HL-60 (cell line): ENCODE measurements around the gene ABCC1.

ENCODE experiments used
- GABPA ChIP-seq: IDR thresholded peaks from 2 replicates; pipeline ENCODE4 v1.6.1; 2012; ENCODE audit warnings: low read depth
- POLR2AphosphoS5 ChIP-seq: IDR thresholded peaks from 2 replicates; pipeline ENCODE4 v1.6.1; 2012; ENCODE audit warnings: low read depth
- TF ChIP-seq, protein P1 (sequence below): IDR thresholded peaks from one replicate; pipeline ENCODE4 v1.5.1; 2011; ENCODE audit warnings: low read length, control low read depth, inconsistent platforms; ENCODE audit not compliant: insufficient read depth
- TF ChIP-seq, protein P2 (sequence below): IDR thresholded peaks from 2 replicates; pipeline ENCODE4 v1.6.1; 2012; ENCODE audit warnings: low read depth; ENCODE audit not compliant: insufficient replicate concordance

DNA sequence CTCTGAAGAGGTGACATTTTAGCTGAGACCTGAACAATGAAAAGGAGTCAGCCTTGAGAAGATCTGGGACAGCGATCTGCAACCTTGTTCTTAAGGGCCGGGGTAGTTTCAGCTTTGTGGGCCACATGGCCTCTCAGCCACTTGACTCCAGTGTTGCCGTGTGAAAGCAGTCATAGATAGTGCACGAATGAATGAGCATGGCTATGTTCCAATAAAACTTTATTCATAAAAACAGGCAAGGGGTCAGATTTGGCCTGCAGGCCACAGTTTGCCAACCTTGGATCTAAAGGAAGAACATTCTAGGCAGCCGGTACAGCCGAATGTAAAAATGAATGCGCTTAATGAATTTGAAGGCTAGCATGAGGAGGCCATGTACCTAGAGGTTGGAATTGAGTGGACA lies 190.4 kb downstream of the ABCC1 start:
- TF ChIP-seq, protein P1, sequence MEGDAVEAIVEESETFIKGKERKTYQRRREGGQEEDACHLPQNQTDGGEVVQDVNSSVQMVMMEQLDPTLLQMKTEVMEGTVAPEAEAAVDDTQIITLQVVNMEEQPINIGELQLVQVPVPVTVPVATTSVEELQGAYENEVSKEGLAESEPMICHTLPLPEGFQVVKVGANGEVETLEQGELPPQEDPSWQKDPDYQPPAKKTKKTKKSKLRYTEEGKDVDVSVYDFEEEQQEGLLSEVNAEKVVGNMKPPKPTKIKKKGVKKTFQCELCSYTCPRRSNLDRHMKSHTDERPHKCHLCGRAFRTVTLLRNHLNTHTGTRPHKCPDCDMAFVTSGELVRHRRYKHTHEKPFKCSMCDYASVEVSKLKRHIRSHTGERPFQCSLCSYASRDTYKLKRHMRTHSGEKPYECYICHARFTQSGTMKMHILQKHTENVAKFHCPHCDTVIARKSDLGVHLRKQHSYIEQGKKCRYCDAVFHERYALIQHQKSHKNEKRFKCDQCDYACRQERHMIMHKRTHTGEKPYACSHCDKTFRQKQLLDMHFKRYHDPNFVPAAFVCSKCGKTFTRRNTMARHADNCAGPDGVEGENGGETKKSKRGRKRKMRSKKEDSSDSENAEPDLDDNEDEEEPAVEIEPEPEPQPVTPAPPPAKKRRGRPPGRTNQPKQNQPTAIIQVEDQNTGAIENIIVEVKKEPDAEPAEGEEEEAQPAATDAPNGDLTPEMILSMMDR: no peak
- TF ChIP-seq, protein P2, sequence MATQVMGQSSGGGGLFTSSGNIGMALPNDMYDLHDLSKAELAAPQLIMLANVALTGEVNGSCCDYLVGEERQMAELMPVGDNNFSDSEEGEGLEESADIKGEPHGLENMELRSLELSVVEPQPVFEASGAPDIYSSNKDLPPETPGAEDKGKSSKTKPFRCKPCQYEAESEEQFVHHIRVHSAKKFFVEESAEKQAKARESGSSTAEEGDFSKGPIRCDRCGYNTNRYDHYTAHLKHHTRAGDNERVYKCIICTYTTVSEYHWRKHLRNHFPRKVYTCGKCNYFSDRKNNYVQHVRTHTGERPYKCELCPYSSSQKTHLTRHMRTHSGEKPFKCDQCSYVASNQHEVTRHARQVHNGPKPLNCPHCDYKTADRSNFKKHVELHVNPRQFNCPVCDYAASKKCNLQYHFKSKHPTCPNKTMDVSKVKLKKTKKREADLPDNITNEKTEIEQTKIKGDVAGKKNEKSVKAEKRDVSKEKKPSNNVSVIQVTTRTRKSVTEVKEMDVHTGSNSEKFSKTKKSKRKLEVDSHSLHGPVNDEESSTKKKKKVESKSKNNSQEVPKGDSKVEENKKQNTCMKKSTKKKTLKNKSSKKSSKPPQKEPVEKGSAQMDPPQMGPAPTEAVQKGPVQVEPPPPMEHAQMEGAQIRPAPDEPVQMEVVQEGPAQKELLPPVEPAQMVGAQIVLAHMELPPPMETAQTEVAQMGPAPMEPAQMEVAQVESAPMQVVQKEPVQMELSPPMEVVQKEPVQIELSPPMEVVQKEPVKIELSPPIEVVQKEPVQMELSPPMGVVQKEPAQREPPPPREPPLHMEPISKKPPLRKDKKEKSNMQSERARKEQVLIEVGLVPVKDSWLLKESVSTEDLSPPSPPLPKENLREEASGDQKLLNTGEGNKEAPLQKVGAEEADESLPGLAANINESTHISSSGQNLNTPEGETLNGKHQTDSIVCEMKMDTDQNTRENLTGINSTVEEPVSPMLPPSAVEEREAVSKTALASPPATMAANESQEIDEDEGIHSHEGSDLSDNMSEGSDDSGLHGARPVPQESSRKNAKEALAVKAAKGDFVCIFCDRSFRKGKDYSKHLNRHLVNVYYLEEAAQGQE: no peak
- TF ChIP-seq POLR2AphosphoS5 (no peak), GABPA (no peak)
